ENCODE measurements around the gene ABCB8. TPM values are rescaled to one million over a fixed set of nuclear protein-coding genes. Genes with fewer than 3 reads are reported as not detected.
A peak's percentile ranks its signal among the peaks of the same experiment; 100 is the strongest.

The ABCB8 gene
- total RNA-seq, 2 donors from 2014 or later, result 11.9 to 20.6 TPM

GRCh38 chr7:151088856-151089699 lies 60.8 kb downstream of the ABCB8 start:
- no peak for TF ChIP-seq CTCF (IDR thresholded peaks at IDR 0.05)
- Histone ChIP-seq H3K27ac (peak overlapping the region; percentile 89 to 90), H3K4me3 (peak overlapping the region; percentile 4 to 79), H3K36me3 (no peaks in the 10 kb centered on the region), H3K27me3 (no peaks in the 10 kb centered on the region), H3K4me1 (peaks cover 4 to 57% of the 10 kb centered on the region in 2 donors), H3K9me3 (no peaks in the 10 kb centered on the region)
- peak; percentile 88 for DNase-seq (ENCODE audit: low spot score)

DNA sequence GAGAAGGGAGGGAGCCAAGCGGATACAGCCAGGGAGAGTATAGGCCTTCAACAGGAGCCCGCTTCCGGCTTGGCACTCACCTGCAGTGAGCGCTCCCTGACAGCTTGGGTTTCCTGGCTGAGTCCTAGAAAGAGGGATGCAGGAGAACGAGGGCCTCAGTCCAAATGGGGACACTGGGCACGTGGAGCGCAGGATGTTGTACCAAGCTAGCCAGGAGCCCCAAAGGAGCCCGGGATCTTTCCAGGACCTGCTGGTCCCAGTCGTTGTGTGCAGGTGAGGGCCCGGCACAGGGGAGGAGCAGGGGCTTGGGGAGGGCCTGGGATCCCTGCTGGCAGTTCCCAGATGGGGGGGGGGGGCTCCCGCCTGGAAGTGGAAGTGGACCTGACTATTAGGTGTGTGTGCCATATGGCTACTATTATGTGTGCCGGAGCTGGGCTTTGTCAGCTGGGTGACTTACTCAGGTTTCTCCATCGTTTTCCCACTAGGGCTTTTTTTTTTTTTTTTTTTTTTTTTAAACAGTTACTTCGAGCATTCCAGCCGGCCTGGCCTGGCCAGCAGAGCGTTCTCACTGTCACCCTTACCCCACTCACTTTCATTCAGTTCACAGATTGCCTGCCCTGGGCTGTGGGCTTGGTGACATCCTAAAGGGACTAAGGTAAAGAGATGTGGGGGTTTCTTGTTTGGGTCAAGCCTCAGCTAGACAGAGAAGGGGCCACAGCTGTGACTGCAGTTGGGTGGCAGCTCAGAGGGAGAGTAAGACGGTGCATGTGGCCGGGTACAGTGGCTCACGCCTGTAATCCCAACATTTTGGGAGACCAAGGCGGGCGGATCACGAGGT lies 61.9 kb downstream of the ABCB8 start:
- Histone ChIP-seq H3K36me3 (no peaks in the 10 kb centered on the region), H3K4me1 (peaks cover 4 to 51% of the 10 kb centered on the region in 2 donors), H3K9me3 (no peaks in the 10 kb centered on the region), H3K4me3 (peak overlapping the region in 1 of 2 donors; percentile 79), H3K27me3 (no peaks in the 10 kb centered on the region), H3K27ac (peak overlapping the region; percentile 89 to 90)
- DNase-seq (ENCODE audit: low spot score), result no peak
- TF ChIP-seq CTCF (IDR thresholded peaks at IDR 0.05), result no peak

GRCh38 chr7:151091003-151091402 lies 62.8 kb downstream of the ABCB8 start:
- no peaks in the 10 kb centered on the region for H3K9me3 ChIP-seq
- H3K36me3 ChIP-seq, result no peaks in the 10 kb centered on the region
- TF ChIP-seq CTCF (IDR thresholded peaks at IDR 0.05), result no peak
- DNase-seq (ENCODE audit: low spot score), result no peak
- H3K27me3 ChIP-seq, result no peaks in the 10 kb centered on the region
- no peak overlapping the region for H3K27ac ChIP-seq
- H3K4me1 ChIP-seq, result peaks cover 4 to 43% of the 10 kb centered on the region in 2 donors
- no peak overlapping the region for H3K4me3 ChIP-seq

- no peaks in the 10 kb centered on the region for H3K9me3 ChIP-seq
- H3K27me3 ChIP-seq, result no peaks in the 10 kb centered on the region
- no peak overlapping the region for H3K27ac ChIP-seq
- no peak overlapping the region for H3K4me3 ChIP-seq
- no peaks in the 10 kb centered on the region for H3K36me3 ChIP-seq
- no peak for DNase-seq (ENCODE audit: low spot score)
- TF ChIP-seq CTCF (IDR thresholded peaks at IDR 0.05), result peak in 1 of 2 donors; percentile 47
- peaks cover 4 to 43% of the 10 kb centered on the region in 2 donors for H3K4me1 ChIP-seq
These were observed 63.2 kb downstream of the ABCB8 start for GRCh38 chr7:151091431-151091830.

GRCh38 chr7:151091988-151092387 lies 63.7 kb downstream of the ABCB8 start:
- TF ChIP-seq CTCF (IDR thresholded peaks at IDR 0.05), result no peak
- no peak overlapping the region for H3K27ac ChIP-seq
- H3K4me3 ChIP-seq, result no peak overlapping the region
- H3K36me3 ChIP-seq, result no peaks in the 10 kb centered on the region
- no peak for DNase-seq (ENCODE audit: low spot score)
- H3K9me3 ChIP-seq, result no peaks in the 10 kb centered on the region
- H3K4me1 ChIP-seq, result peaks cover 4 to 43% of the 10 kb centered on the region in 2 donors
- H3K27me3 ChIP-seq, result no peaks in the 10 kb centered on the region
